HEK293 (cell line): Measurements from ENCODE around the gene UFL1.

Experiments
- CTCF ChIA-PET: fragments of 350-600 bp; formaldehyde crosslinking; extraction: SDS; loops from one replicate; lab custom pipeline; 2021; ENCODE audit warnings: antibody characterized with exemption; lab: Yijun Ruan, JAX
- POLR2A ChIA-PET: fragments of 300-600 bp; formaldehyde crosslinking; extraction: SDS; loops from one replicate; lab custom pipeline; 2020; ENCODE audit warnings: antibody characterized with exemption, inconsistent platforms; lab: Yijun Ruan, JAX
- H3K27ac ChIP-seq: fragments of 200-500 bp; sonication (Bioruptor generic); 2 replicates; pipeline ENCODE4 v1.5.1; 2014; ENCODE audit warnings: low read depth, low read length, control low read depth, inconsistent platforms; ENCODE audit errors: extremely low read depth
- H3K36me3 ChIP-seq, 2 experiments: fragments of 200-500 bp in 1 of 2; sonication (Bioruptor generic) in 1 of 2; 1 replicate in 1 of 2; 2 replicates in 1 of 2; pipeline ENCODE4 v1.5.1; 2014 to 2017; ENCODE audit warnings: inconsistent platforms in 2 of 2, low read length in 2 of 2; ENCODE audit not compliant: control insufficient read depth in 2 of 2, insufficient read depth in 1 of 2
- H3K4me1 ChIP-seq: fragments of 200-500 bp; sonication (Bioruptor generic); 2 replicates; pipeline ENCODE4 v1.5.1; 2014; ENCODE audit warnings: mild to moderate bottlenecking, low read length, inconsistent platforms; ENCODE audit not compliant: control insufficient read depth, insufficient read depth
- H3K4me3 ChIP-seq: 2 replicates; pipeline ENCODE4 v1.5.1; 2011; ENCODE audit warnings: low read depth, mild to moderate bottlenecking, control low read depth, low read length, moderate library complexity
- H3K9me3 ChIP-seq: fragments of 200-500 bp; sonication (Bioruptor generic); 2 replicates; pipeline ENCODE4 v1.5.1; 2014; ENCODE audit warnings: low read depth, low read length, inconsistent platforms; ENCODE audit not compliant: control insufficient read depth, insufficient read depth
- KLF1 ChIP-seq: fragments of 450-650 bp; formaldehyde crosslinking; IDR thresholded peaks from 2 replicates; pipeline ENCODE4 v1.5.1; 2016; ENCODE audit warnings: missing biosample characterization, missing genetic modification characterization
- KLF17 ChIP-seq: fragments of 450-650 bp; formaldehyde crosslinking; IDR thresholded peaks from 2 replicates; pipeline ENCODE4 v1.5.1; 2016; ENCODE audit warnings: missing biosample characterization, missing genetic modification characterization
- OVOL3 ChIP-seq: fragments of 450-650 bp; formaldehyde crosslinking; IDR thresholded peaks from 2 replicates; pipeline ENCODE4 v1.5.1; 2016; ENCODE audit warnings: missing biosample characterization, missing genetic modification characterization
- ZBTB1 ChIP-seq: fragments of 450-650 bp; formaldehyde crosslinking; IDR thresholded peaks from 2 replicates; pipeline ENCODE4 v1.5.1; 2016; ENCODE audit warnings: missing biosample characterization, missing genetic modification characterization
- ZNF335 ChIP-seq: fragments of 450-650 bp; formaldehyde crosslinking; conservative IDR thresholded peaks from 2 replicates; pipeline ENCODE4 v1.5.1; 2016; ENCODE audit warnings: missing biosample characterization, missing genetic modification characterization
- ZNF449 ChIP-seq: fragments of 450-650 bp; formaldehyde crosslinking; IDR thresholded peaks from 2 replicates; pipeline ENCODE4 v1.5.1; 2017; ENCODE audit warnings: missing biosample characterization, mild to moderate bottlenecking, missing genetic modification characterization, moderate library complexity
- ZNF501 ChIP-seq: fragments of 450-650 bp; formaldehyde crosslinking; IDR thresholded peaks from 2 replicates; pipeline ENCODE4 v1.5.1; 2016; ENCODE audit warnings: missing biosample characterization, missing genetic modification characterization
- ZNF514 ChIP-seq: fragments of 450-650 bp; formaldehyde crosslinking; IDR thresholded peaks from 2 replicates; pipeline ENCODE4 v1.5.1; 2016; ENCODE audit warnings: missing biosample characterization, missing genetic modification characterization
- ZNF544 ChIP-seq: fragments of 450-650 bp; formaldehyde crosslinking; IDR thresholded peaks from 2 replicates; pipeline ENCODE4 v1.5.0; 2017; ENCODE audit warnings: missing biosample characterization, missing genetic modification characterization
- ZNF561 ChIP-seq: fragments of 450-650 bp; IDR thresholded peaks from 2 replicates; pipeline ENCODE4 v1.5.1; 2018; ENCODE audit warnings: missing biosample characterization, missing genetic modification characterization, borderline replicate concordance
- ZNF585B ChIP-seq: fragments of 450-650 bp; formaldehyde crosslinking; IDR thresholded peaks from 2 replicates; pipeline ENCODE4 v1.5.1; 2016; ENCODE audit warnings: missing biosample characterization, missing genetic modification characterization
- ZNF623 ChIP-seq: fragments of 450-650 bp; formaldehyde crosslinking; IDR thresholded peaks from 2 replicates; pipeline ENCODE4 v1.5.1; 2016; ENCODE audit warnings: missing biosample characterization, missing genetic modification characterization
- TF ChIP-seq, protein P1 (sequence below): fragments of 450-650 bp; formaldehyde crosslinking; IDR thresholded peaks from 2 replicates; pipeline ENCODE4 v1.5.1; 2016; ENCODE audit warnings: missing biosample characterization, missing genetic modification characterization
- TF ChIP-seq, protein P2 (sequence below): fragments of 450-650 bp; formaldehyde crosslinking; IDR thresholded peaks from 2 replicates; pipeline ENCODE4 v1.5.1; 2016; ENCODE audit warnings: missing biosample characterization, missing genetic modification characterization, borderline replicate concordance

The UFL1 gene

GRCh38 chr6:96571551-96571950 lies 49.9 kb downstream of the UFL1 start (continued):
- TF ChIP-seq, protein P1, sequence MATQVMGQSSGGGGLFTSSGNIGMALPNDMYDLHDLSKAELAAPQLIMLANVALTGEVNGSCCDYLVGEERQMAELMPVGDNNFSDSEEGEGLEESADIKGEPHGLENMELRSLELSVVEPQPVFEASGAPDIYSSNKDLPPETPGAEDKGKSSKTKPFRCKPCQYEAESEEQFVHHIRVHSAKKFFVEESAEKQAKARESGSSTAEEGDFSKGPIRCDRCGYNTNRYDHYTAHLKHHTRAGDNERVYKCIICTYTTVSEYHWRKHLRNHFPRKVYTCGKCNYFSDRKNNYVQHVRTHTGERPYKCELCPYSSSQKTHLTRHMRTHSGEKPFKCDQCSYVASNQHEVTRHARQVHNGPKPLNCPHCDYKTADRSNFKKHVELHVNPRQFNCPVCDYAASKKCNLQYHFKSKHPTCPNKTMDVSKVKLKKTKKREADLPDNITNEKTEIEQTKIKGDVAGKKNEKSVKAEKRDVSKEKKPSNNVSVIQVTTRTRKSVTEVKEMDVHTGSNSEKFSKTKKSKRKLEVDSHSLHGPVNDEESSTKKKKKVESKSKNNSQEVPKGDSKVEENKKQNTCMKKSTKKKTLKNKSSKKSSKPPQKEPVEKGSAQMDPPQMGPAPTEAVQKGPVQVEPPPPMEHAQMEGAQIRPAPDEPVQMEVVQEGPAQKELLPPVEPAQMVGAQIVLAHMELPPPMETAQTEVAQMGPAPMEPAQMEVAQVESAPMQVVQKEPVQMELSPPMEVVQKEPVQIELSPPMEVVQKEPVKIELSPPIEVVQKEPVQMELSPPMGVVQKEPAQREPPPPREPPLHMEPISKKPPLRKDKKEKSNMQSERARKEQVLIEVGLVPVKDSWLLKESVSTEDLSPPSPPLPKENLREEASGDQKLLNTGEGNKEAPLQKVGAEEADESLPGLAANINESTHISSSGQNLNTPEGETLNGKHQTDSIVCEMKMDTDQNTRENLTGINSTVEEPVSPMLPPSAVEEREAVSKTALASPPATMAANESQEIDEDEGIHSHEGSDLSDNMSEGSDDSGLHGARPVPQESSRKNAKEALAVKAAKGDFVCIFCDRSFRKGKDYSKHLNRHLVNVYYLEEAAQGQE (tag by site-specific recombination): no peak
- TF ChIP-seq KLF1 (tag by site-specific recombination) (no peak), ZBTB1 (no peak), ZNF561 (tag by site-specific recombination) (no peak), KLF17 (tag by site-specific recombination) (no peak), OVOL3 (tag by site-specific recombination) (no peak), ZNF335 (tag by site-specific recombination) (no peak), ZNF623 (tag by site-specific recombination) (no peak), ZNF585B (tag by site-specific recombination) (no peak)
- TF ChIP-seq, protein P2, sequence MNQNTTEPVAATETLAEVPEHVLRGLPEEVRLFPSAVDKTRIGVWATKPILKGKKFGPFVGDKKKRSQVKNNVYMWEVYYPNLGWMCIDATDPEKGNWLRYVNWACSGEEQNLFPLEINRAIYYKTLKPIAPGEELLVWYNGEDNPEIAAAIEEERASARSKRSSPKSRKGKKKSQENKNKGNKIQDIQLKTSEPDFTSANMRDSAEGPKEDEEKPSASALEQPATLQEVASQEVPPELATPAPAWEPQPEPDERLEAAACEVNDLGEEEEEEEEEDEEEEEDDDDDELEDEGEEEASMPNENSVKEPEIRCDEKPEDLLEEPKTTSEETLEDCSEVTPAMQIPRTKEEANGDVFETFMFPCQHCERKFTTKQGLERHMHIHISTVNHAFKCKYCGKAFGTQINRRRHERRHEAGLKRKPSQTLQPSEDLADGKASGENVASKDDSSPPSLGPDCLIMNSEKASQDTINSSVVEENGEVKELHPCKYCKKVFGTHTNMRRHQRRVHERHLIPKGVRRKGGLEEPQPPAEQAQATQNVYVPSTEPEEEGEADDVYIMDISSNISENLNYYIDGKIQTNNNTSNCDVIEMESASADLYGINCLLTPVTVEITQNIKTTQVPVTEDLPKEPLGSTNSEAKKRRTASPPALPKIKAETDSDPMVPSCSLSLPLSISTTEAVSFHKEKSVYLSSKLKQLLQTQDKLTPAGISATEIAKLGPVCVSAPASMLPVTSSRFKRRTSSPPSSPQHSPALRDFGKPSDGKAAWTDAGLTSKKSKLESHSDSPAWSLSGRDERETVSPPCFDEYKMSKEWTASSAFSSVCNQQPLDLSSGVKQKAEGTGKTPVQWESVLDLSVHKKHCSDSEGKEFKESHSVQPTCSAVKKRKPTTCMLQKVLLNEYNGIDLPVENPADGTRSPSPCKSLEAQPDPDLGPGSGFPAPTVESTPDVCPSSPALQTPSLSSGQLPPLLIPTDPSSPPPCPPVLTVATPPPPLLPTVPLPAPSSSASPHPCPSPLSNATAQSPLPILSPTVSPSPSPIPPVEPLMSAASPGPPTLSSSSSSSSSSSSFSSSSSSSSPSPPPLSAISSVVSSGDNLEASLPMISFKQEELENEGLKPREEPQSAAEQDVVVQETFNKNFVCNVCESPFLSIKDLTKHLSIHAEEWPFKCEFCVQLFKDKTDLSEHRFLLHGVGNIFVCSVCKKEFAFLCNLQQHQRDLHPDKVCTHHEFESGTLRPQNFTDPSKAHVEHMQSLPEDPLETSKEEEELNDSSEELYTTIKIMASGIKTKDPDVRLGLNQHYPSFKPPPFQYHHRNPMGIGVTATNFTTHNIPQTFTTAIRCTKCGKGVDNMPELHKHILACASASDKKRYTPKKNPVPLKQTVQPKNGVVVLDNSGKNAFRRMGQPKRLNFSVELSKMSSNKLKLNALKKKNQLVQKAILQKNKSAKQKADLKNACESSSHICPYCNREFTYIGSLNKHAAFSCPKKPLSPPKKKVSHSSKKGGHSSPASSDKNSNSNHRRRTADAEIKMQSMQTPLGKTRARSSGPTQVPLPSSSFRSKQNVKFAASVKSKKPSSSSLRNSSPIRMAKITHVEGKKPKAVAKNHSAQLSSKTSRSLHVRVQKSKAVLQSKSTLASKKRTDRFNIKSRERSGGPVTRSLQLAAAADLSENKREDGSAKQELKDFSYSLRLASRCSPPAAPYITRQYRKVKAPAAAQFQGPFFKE (tag by site-specific recombination): no peak

DNA sequence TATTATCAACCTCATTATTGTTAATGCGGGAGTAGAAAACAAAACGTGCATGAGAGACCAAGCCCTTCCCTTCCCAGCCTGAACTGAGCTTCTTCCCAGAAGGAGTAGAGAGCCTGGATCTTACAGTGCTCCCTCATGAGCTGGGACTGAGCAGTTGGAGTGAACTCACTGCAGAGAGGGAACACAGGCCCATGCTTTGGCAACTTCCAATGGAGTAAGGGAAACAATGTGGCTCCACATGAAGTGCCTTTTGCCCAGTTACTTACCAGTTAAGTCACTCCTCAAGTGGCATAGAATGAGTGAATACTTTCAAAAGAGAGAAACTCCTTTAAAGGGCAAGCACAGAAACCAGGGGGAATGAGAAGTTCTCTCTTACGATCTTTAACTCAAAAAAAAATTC lies 53.8 kb downstream of the UFL1 start:
- Histone ChIP-seq H3K4me1 (no peaks in the 10 kb centered on the region), H3K4me3 (no peak overlapping the region), H3K9me3 (no peaks in the 10 kb centered on the region), H3K36me3 (no peaks in the 10 kb centered on the region), H3K27ac (no peak overlapping the region)
- POLR2A ChIA-PET: no interaction called here
- no peak for TF ChIP-seq ZNF449 (tag by site-specific recombination)
- no peak for TF ChIP-seq ZNF501
- no peak for TF ChIP-seq ZNF544 (tag by site-specific recombination)
- TF ChIP-seq ZNF514 (tag by site-specific recombination): no peak
- CTCF ChIA-PET: interaction anchor here (1.1 kb wide), 1 partner anchor 10 kb away, joined by 3 read pairs; no protein-coding TSS in a partner anchor
